Measurements from ENCODE around the gene PINLYP.

PINLYP gene

DNA sequence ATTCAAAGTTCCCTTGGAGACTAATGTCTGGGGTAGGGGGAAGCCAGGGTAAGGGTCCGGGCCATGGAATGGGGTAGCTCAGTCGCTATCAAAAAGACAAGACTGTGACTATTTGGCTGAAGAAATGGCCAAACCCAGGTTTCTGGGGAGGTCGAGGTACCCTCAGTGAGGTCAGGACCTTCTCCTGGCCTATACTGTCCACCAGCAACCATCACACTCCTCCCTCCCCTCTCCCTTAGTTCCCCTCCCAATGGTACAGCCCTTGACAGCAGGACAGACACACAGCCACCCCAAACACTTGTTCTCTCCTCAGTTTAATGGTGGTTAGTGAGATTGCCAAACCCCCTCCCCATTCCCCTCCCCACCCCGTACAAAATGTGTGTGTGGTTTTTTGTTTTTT lies 46.5 kb downstream of the PINLYP start:
- H3K4me1 Mint-ChIP-seq: peaks cover 32% of the 10 kb centered on the region
- no peak overlapping the region for H3K27ac Mint-ChIP-seq (ENCODE audit: low read depth)
- no peaks in the 10 kb centered on the region for H3K9me3 Mint-ChIP-seq
- no peak for DNase-seq (ENCODE audit: low spot score in 2 of 2)
- no peak overlapping the region for H3K4me3 Mint-ChIP-seq
- H3K36me3 Mint-ChIP-seq (ENCODE audit: insufficient read depth): peaks cover 11% of the 10 kb centered on the region
- peaks cover 7% of the 10 kb centered on the region for H3K27me3 Mint-ChIP-seq
- ATAC-seq (replicated peaks; ENCODE audit: extremely low read depth, poor library complexity, severe bottlenecking): no peak

- peaks cover 31% of the 10 kb centered on the region for H3K4me1 Mint-ChIP-seq
- H3K4me3 Mint-ChIP-seq: no peak overlapping the region
Measured at GRCh38 chr19:43622956-43623355, 47.4 kb downstream of the PINLYP start.

DNA sequence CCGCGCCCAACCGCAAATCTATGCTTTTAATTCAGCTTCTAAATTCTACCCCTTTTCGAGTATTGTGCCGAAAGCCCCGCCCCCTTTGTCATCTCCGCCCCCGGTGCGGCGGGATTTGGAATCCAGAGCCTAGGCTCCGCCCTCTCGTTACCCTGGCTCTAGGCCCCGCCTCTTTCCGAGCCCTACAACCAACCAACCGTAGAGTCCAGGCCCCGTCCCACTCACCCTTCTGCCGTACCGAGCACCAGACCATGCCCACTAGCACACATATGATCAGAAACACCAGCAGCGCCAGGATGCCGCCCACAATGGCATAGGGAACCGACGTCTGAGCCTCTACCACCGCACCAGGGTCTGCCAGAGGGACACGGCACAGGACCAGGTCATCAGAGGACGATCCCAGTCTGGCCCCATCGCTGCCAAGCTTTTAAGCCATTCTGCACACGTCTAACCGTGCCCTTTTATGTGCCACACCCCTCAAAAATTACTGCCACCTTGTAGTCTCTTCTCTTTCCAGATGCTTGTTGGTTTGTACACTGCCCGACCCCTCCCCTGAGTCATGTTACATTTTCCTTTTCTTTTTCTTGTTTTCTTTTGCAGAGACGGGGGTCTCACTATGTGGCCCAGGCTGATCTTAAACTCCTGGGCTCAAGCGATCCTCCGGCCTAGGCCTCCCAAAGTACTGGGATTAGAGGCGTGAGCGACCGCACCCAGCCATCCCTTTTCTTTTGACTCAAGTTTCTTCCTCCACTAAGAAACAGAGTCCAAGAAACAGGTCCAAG lies 48.5 kb downstream of the PINLYP start:
- peak overlapping the region; percentile 17 for H3K27ac Mint-ChIP-seq (ENCODE audit: low read depth)
- DNase-seq (ENCODE audit: low spot score in 2 of 2): no peak
- peaks cover 10% of the 10 kb centered on the region for H3K36me3 Mint-ChIP-seq (ENCODE audit: insufficient read depth)
- H3K4me3 Mint-ChIP-seq: no peak overlapping the region
- peaks cover 27% of the 10 kb centered on the region for H3K4me1 Mint-ChIP-seq
- ATAC-seq (replicated peaks; ENCODE audit: extremely low read depth, poor library complexity, severe bottlenecking): no peak
- H3K27me3 Mint-ChIP-seq: peaks cover 18% of the 10 kb centered on the region
- H3K9me3 Mint-ChIP-seq: no peaks in the 10 kb centered on the region

More at GRCh38 chr19:43622956-43623355, 47.4 kb downstream of the PINLYP start:
- DNase-seq (ENCODE audit: low spot score in 2 of 2) (no peak), ATAC-seq (replicated peaks; ENCODE audit: extremely low read depth, poor library complexity, severe bottlenecking) (no peak)
- H3K27ac Mint-ChIP-seq (ENCODE audit: low read depth): no peak overlapping the region
- peaks cover 13% of the 10 kb centered on the region for H3K36me3 Mint-ChIP-seq (ENCODE audit: insufficient read depth)
- peaks cover 16% of the 10 kb centered on the region for H3K27me3 Mint-ChIP-seq
- no peaks in the 10 kb centered on the region for H3K9me3 Mint-ChIP-seq

DNA sequence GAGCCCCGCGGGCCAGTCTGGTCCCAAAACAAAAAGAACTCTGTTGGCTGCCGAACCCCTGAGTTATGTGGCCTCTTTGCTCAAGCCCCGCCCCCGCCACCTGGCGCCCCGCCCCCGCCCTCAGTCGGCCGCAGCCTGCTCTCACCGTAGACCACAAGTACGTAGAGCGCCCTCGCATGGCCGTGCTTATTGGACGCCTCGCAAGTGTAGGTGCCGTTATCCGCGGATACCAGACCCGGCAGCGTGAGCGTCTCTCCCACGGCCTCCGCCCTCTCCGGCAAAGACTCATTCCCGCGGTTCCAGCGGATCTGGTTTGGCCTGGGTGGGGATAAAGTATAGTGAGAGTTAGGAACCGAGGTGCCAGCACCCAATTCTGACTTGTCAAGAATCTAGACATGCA lies 49.3 kb downstream of the PINLYP start:
- no peak overlapping the region for H3K27ac Mint-ChIP-seq (ENCODE audit: low read depth)
- H3K27me3 Mint-ChIP-seq: peaks cover 18% of the 10 kb centered on the region
- DNase-seq (ENCODE audit: low spot score in 2 of 2) (peak; percentile 74 to 81), ATAC-seq (replicated peaks; ENCODE audit: extremely low read depth, poor library complexity, severe bottlenecking) (peak; percentile 82)
- peaks cover 3% of the 10 kb centered on the region for H3K36me3 Mint-ChIP-seq (ENCODE audit: insufficient read depth)
- no peak overlapping the region for H3K4me3 Mint-ChIP-seq
- H3K9me3 Mint-ChIP-seq: no peaks in the 10 kb centered on the region
- peaks cover 21% of the 10 kb centered on the region for H3K4me1 Mint-ChIP-seq

GRCh38 chr19:43625918-43626579 lies 50.4 kb downstream of the PINLYP start:
- ATAC-seq (replicated peaks; ENCODE audit: extremely low read depth, poor library complexity, severe bottlenecking) (no peak), DNase-seq (ENCODE audit: low spot score in 2 of 2) (no peak)
- peaks cover 18% of the 10 kb centered on the region for H3K27me3 Mint-ChIP-seq
- peaks cover 3% of the 10 kb centered on the region for H3K36me3 Mint-ChIP-seq (ENCODE audit: insufficient read depth)
- H3K9me3 Mint-ChIP-seq: no peaks in the 10 kb centered on the region
- H3K4me1 Mint-ChIP-seq: peaks cover 17% of the 10 kb centered on the region
- H3K4me3 Mint-ChIP-seq: no peak overlapping the region
- no peak overlapping the region for H3K27ac Mint-ChIP-seq (ENCODE audit: low read depth)

DNA sequence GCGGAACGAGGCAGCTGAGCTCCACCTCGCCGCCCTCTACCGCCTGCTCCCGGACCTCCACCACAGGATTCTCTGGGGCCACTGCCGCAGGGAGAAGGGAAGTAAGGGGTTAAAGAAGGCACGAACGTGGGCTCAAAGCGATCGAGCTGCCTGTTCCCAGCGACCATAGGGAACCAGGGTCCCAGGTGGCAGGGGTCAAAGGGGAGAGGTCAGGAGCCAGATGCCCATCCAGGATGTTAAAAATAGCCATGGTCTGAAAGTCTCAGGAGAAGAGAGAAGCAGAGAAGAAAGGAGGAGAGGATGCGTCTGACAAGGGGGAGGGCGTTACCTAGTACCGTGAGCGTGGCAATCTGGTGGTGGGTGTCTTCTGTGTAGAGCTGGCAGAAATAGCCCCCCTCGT lies 51.2 kb downstream of the PINLYP start:
- Mint-ChIP-seq H3K27ac (ENCODE audit: low read depth) (no peak overlapping the region), H3K27me3 (peaks cover 18% of the 10 kb centered on the region), H3K9me3 (no peaks in the 10 kb centered on the region), H3K36me3 (ENCODE audit: insufficient read depth) (peaks cover 3% of the 10 kb centered on the region), H3K4me3 (no peak overlapping the region), H3K4me1 (peaks cover 17% of the 10 kb centered on the region)
- DNase-seq (ENCODE audit: low spot score in 2 of 2) (no peak), ATAC-seq (replicated peaks; ENCODE audit: extremely low read depth, poor library complexity, severe bottlenecking) (no peak)

- no peak overlapping the region for H3K4me3 Mint-ChIP-seq
- DNase-seq (ENCODE audit: low spot score in 2 of 2) (no peak), ATAC-seq (replicated peaks; ENCODE audit: extremely low read depth, poor library complexity, severe bottlenecking) (no peak)
- H3K36me3 Mint-ChIP-seq (ENCODE audit: insufficient read depth): peaks cover 3% of the 10 kb centered on the region
- no peaks in the 10 kb centered on the region for H3K9me3 Mint-ChIP-seq
- H3K4me1 Mint-ChIP-seq: peaks cover 16% of the 10 kb centered on the region
- peaks cover 33% of the 10 kb centered on the region for H3K27me3 Mint-ChIP-seq
- no peak overlapping the region for H3K27ac Mint-ChIP-seq (ENCODE audit: low read depth)
Measured at GRCh38 chr19:43628646-43629326, 53.2 kb downstream of the PINLYP start.

- no peak overlapping the region for H3K27ac Mint-ChIP-seq (ENCODE audit: low read depth)
- no peaks in the 10 kb centered on the region for H3K9me3 Mint-ChIP-seq
- no peak for ATAC-seq (replicated peaks; ENCODE audit: extremely low read depth, poor library complexity, severe bottlenecking)
Measured at GRCh38 chr19:43631491-43631890, 55.9 kb downstream of the PINLYP start.

More at GRCh38 chr19:43631491-43631890, 55.9 kb downstream of the PINLYP start:
- H3K4me3 Mint-ChIP-seq: no peak overlapping the region
- peaks cover 1% of the 10 kb centered on the region for H3K36me3 Mint-ChIP-seq (ENCODE audit: insufficient read depth)
- H3K27me3 Mint-ChIP-seq: peaks cover 49% of the 10 kb centered on the region
- no peak for DNase-seq (ENCODE audit: low spot score in 2 of 2)
- peaks cover 5% of the 10 kb centered on the region for H3K4me1 Mint-ChIP-seq

Data from central memory CD8-positive, alpha-beta T cell (primary cell).